Measurements from ENCODE around the gene BPIFA3. TPM values are rescaled to one million over a fixed set of nuclear protein-coding genes. Genes with fewer than 3 reads are reported as not detected.
"Not testable (repeated sequence)": the region's sequence is repeated elsewhere in the genome, so short reads cannot be mapped to it uniquely, and the experiment has no call there.

BPIFA3 gene
- not detected in 2 replicates for total RNA-seq

GRCh38 chr20:33217052-33217451, at the start of gene BPIFA3:
Gene BPIFA3, plus strand, starts transcription at chr20:33217352. Its CDS starts 185 bp downstream, at chr20:33217537.
- intact Hi-C loops (cut with micrococcal nuclease), result no loop called here

- intact Hi-C loops (cut with micrococcal nuclease), result no loop called here
These were observed 49.3 kb upstream of the BPIFA3 start, which contains the start of gene BPIFA2 for GRCh38 chr20:33167859-33168258. Gene BPIFA2, plus strand, starts transcription at chr20:33168159. Its CDS starts 987 bp downstream, at chr20:33169146.

- intact Hi-C loops (cut with micrococcal nuclease), result no loop called here
These were observed 47.9 kb upstream of the BPIFA3 start for GRCh38 chr20:33169176-33169794.

GRCh38 chr20:33172781-33173180, 44.4 kb upstream of the BPIFA3 start:
- intact Hi-C loops (cut with micrococcal nuclease), result no loop called here

GRCh38 chr20:33175123-33175522, 42.0 kb upstream of the BPIFA3 start:
- intact Hi-C loops (cut with micrococcal nuclease), result no loop called here

GRCh38 chr20:33176101-33176500, 41.1 kb upstream of the BPIFA3 start:
- intact Hi-C loops (cut with micrococcal nuclease), result no loop called here

- intact Hi-C loops (cut with micrococcal nuclease), result no loop called here
These were observed 39.3 kb upstream of the BPIFA3 start for GRCh38 chr20:33177866-33178265.

- intact Hi-C loops (cut with micrococcal nuclease), result no loop called here
These were observed 38.4 kb upstream of the BPIFA3 start for GRCh38 chr20:33178726-33179125.

GRCh38 chr20:33180169-33180568, 37.0 kb upstream of the BPIFA3 start:
- intact Hi-C loops (cut with micrococcal nuclease), result no loop called here

GRCh38 chr20:33181482-33182093, 35.6 kb upstream of the BPIFA3 start:
- intact Hi-C loops (cut with micrococcal nuclease), result no loop called here

- intact Hi-C loops (cut with micrococcal nuclease), result no loop called here
These were observed 33.8 kb upstream of the BPIFA3 start for GRCh38 chr20:33183312-33183711.

GRCh38 chr20:33185031-33185590, 32.0 kb upstream of the BPIFA3 start:
- intact Hi-C loops (cut with micrococcal nuclease), result not testable (repeated sequence)

- intact Hi-C loops (cut with micrococcal nuclease), result no loop called here
These were observed 29.7 kb upstream of the BPIFA3 start for GRCh38 chr20:33187491-33187890.

- intact Hi-C loops (cut with micrococcal nuclease), result no loop called here
These were observed 28.7 kb upstream of the BPIFA3 start for GRCh38 chr20:33188421-33188820.

- intact Hi-C loops (cut with micrococcal nuclease), result no loop called here
These were observed 25.7 kb upstream of the BPIFA3 start for GRCh38 chr20:33191484-33191883.

GRCh38 chr20:33191955-33192354, 25.2 kb upstream of the BPIFA3 start:
- intact Hi-C loops (cut with micrococcal nuclease), result no loop called here

- intact Hi-C loops (cut with micrococcal nuclease), result no loop called here
These were observed 24.1 kb upstream of the BPIFA3 start for GRCh38 chr20:33192912-33193501.

GRCh38 chr20:33199026-33199425, 18.1 kb upstream of the BPIFA3 start:
- intact Hi-C loops (cut with micrococcal nuclease), result no loop called here

- intact Hi-C loops (cut with micrococcal nuclease), result no loop called here
These were observed 14.7 kb upstream of the BPIFA3 start for GRCh38 chr20:33202451-33202850.

- intact Hi-C loops (cut with micrococcal nuclease), result no loop called here
These were observed 13.7 kb upstream of the BPIFA3 start for GRCh38 chr20:33203444-33203843.

GRCh38 chr20:33209789-33210188, 7.4 kb upstream of the BPIFA3 start:
- intact Hi-C loops (cut with micrococcal nuclease), result loop anchor here (2.0 kb wide), 1 partner anchor 307 kb away; no protein-coding TSS in a partner anchor

- intact Hi-C loops (cut with micrococcal nuclease), result loop anchor here (2.0 kb wide), 1 partner anchor 308 kb away; no protein-coding TSS in a partner anchor
These were observed 6.8 kb upstream of the BPIFA3 start for GRCh38 chr20:33210371-33210770.

All from T-helper 2 cell treated with Interferon-gamma antibody and Interleukin-4, amounts not matched to agents 100 ng/mL and 5 ng/mL, for 36 hours (primary cell).